ENCODE measurements around the gene EIF4G2.
"Not testable (repeated sequence)": the region's sequence is repeated elsewhere in the genome, so short reads cannot be mapped to it uniquely, and the experiment has no call there.

The EIF4G2 gene

GRCh38 chr11:10808553-10809372 is at the start of gene EIF4G2:
EIF4G2 (minus strand) TSS chr11:10808926.
- DNase-seq = peak; percentile 97

GRCh38 chr11:10857709-10858438 is 49.1 kb upstream of the EIF4G2 start, which contains the start of gene ZBED5:
ZBED5 (minus strand) TSS chr11:10858053; CDS start chr11:10854945, 3,108 bp downstream.
- DNase-seq = peak; percentile 98

GRCh38 chr11:10857459-10857708 is 48.7 kb upstream of the EIF4G2 start:
- no peak for DNase-seq

GRCh38 chr11:10856689-10857458 is 48.1 kb upstream of the EIF4G2 start:
- peak; percentile 8 for DNase-seq

GRCh38 chr11:10855295-10855694 is 46.6 kb upstream of the EIF4G2 start:
- no peak for DNase-seq

- DNase-seq = no peak
These were observed 39.5 kb upstream of the EIF4G2 start for GRCh38 chr11:10847960-10848860.

GRCh38 chr11:10846660-10847059 is 37.9 kb upstream of the EIF4G2 start:
- no peak for DNase-seq

- DNase-seq = no peak
These were observed 36.9 kb upstream of the EIF4G2 start for GRCh38 chr11:10845589-10845988.

- DNase-seq = no peak
These were observed 36.1 kb upstream of the EIF4G2 start for GRCh38 chr11:10844796-10845195.

- DNase-seq = no peak
These were observed 35.6 kb upstream of the EIF4G2 start for GRCh38 chr11:10844356-10844755.

- no peak for DNase-seq
These were observed 30.2 kb upstream of the EIF4G2 start for GRCh38 chr11:10838881-10839280.

GRCh38 chr11:10838083-10838482 is 29.4 kb upstream of the EIF4G2 start:
- DNase-seq = no peak

- not testable (repeated sequence) for DNase-seq
These were observed 28.2 kb upstream of the EIF4G2 start for GRCh38 chr11:10836884-10837283.

- DNase-seq = no peak
These were observed 20.4 kb upstream of the EIF4G2 start for GRCh38 chr11:10829139-10829538.

GRCh38 chr11:10828402-10828801 is 19.7 kb upstream of the EIF4G2 start:
- no peak for DNase-seq

- no peak for DNase-seq
These were observed 16.2 kb upstream of the EIF4G2 start for GRCh38 chr11:10824888-10825287.

- no peak for DNase-seq
These were observed 14.4 kb upstream of the EIF4G2 start for GRCh38 chr11:10823152-10823579.

- DNase-seq = not testable (repeated sequence)
These were observed 13.8 kb upstream of the EIF4G2 start for GRCh38 chr11:10822491-10822890.

- DNase-seq = no peak
These were observed 9.9 kb upstream of the EIF4G2 start for GRCh38 chr11:10818594-10818993.

- no peak for DNase-seq
These were observed 5.2 kb upstream of the EIF4G2 start for GRCh38 chr11:10813945-10814344.

- DNase-seq = peak; percentile 41
These were observed 841 bp upstream of the EIF4G2 start for GRCh38 chr11:10809373-10810160.

GRCh38 chr11:10808235-10808552 is 532 bp downstream of the EIF4G2 start:
- no peak for DNase-seq

Data from COR-L47 (cell line).